NCI-H774 (cell line): Measurements from ENCODE around the gene BICD1.
A peak's percentile ranks its signal among the peaks of the same experiment; 100 is the strongest.

ENCODE experiments used
- DNase-seq: peaks from one replicate; lab custom pipeline; 2025; lab: John Stamatoyannopoulos, UW

The BICD1 gene

DNA sequence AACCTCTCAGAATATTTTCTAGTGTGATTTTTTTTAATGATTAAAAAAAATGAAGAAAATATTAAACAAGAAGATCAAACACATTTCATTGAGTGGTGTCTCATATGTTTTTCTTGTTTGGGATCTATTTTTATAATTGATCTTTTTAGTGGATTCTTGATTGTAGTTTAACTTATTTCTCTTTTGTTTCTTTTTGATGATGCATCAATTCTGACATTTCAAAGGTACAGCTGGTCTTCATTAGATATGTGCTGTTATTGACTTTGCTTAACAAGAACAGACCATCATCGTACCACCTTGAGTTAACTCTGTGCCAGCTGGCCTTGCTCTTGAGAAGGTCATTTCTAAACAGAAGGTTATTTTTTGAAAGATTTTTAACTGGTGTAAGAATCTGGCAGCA lies 246.9 kb downstream of the BICD1 start:
- no peak for DNase-seq

GRCh38 chr12:32357601-32358249 lies 251.1 kb downstream of the BICD1 start:
- no peak for DNase-seq

- no peak for DNase-seq
Observed at GRCh38 chr12:32360956-32361355, 254.3 kb downstream of the BICD1 start.

DNA sequence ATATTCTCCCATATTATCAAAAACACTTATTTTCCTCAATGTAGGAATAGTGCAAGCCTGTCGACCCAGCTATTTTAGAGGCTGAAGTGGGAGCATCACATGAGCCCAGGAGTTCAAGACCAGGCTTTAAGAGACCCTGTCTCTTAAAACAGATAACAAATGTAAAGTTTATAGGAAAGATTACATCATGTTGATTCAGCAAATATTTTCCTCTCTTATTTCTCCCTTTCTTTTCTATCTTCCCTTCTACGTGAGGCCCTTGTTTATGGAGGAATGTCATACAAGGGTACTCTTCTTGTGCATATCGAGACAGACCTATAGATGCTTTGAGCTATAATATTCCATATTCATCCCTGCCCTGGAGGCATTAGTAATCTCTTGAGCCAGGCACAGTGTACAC lies 256.2 kb downstream of the BICD1 start:
- DNase-seq, result no peak

GRCh38 chr12:32365473-32366064 lies 258.9 kb downstream of the BICD1 start:
- peak; percentile 66 for DNase-seq

GRCh38 chr12:32366714-32367113 lies 260.1 kb downstream of the BICD1 start:
- DNase-seq, result no peak

DNA sequence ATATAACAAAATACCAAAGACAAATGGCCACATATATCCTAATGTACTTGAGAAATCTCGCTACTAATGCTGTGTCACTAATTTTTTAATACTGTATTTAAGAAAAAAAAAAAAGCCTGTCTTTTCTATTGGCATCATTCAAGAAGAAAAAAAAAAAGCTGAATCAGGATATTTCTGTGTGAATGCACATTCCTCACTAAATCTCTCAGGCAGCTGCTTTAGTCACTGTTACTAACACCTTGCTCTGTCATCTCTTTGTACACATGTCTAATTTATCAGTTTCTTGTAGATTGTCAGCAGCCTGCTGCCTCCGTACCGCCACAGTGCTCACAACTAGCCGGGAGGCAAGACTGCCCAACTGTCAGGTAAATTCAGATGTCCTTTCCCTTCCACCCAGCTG lies 260.7 kb downstream of the BICD1 start:
- peak; percentile 42 for DNase-seq

DNA sequence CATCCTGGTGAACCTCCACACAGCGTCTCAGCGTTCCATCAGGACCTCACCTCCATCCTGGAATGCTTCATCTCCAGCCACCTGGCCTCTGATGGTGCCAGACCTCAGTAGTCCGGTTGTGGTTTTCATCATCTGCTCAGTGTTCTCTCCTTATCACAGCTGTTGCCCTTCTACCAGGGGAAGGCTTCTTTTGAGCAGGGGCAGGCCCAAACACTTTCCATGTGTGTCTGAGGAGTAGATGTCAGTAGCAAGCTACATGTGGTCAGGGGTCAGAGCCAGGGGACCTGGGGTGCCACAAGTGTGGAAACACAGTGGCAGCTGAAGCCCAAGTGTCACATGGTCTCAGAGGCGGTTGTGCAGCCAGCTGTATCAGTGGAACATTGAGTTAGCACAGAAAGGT lies 262.6 kb downstream of the BICD1 start:
- DNase-seq, result no peak

- no peak for DNase-seq
Observed at GRCh38 chr12:32377344-32378055, 270.9 kb downstream of the BICD1 start.

GRCh38 chr12:32379213-32379612 lies 272.6 kb downstream of the BICD1 start:
- DNase-seq, result no peak

GRCh38 chr12:32379667-32380066 lies 273.0 kb downstream of the BICD1 start:
- no peak for DNase-seq

DNA sequence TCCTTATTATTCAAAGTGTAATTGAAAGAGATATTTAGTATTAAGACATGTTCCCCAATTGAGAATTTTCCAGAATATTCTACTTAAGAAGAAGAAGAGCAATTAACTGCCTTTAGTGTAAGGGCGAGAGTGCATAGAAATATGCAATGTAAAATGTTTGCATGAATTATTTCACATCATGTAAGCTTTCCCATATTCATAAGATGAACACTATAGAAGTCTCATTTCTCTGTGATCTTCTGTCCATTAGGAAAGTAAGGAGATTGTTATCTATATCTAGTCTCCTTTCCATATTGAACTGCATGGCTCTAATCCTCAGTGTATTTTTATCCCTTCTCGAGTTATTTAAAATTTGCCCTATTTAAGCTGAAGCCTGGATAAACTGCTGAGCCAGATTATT lies 275.6 kb downstream of the BICD1 start:
- DNase-seq, result no peak

DNA sequence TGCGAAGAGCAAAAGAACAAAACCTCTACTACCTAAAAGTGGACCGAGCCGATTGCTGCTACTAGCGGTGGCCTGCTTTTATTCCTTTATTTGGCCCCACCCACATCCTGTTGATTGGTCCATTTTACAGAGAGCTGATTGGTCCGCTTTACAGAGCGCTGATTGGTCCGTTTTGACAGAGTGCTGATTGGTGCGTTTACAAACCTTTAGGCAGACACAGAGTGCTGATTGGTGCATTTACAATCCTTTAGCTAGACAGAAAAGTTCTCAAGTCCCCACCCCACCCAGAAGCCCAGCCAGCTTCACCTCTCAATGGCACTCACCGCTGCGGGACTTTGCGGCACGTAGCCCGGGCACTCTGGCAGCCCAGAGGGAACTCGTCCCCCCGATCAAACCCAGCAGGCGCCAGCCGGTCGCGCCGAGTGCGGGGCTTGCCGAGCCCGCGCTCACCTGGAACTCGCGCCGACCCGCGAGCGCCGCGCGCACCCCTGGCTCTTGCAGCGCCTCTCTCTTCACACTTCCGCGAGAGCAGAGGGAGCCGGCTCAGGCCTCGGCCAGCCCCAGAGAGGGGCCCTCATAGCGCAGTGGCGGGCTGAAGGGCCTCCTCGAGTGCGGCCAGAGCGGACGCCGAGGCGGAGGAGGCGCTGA lies 284.0 kb downstream of the BICD1 start:
- DNase-seq, result peak; percentile 77

DNA sequence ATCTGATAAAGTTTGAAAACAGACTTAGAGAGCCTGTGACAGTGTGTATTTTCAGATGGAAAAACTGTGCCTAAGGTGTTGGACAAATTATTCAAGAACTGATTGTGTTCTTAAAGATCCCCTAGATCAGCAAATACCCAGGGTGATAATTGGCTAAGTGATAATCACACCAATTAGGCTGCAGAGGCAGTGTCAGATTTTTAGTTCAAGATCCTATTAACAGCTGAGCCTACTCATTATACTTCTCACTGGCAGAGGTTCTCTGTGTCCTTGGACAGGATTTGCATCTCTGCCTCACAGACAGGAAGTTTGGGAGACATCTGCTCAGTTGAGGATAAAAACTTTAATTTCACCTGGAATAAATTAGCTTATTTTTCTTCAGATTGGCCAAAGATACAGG lies 288.4 kb downstream of the BICD1 start:
- no peak for DNase-seq

GRCh38 chr12:32397696-32398095 lies 291.0 kb downstream of the BICD1 start:
- DNase-seq, result no peak

DNA sequence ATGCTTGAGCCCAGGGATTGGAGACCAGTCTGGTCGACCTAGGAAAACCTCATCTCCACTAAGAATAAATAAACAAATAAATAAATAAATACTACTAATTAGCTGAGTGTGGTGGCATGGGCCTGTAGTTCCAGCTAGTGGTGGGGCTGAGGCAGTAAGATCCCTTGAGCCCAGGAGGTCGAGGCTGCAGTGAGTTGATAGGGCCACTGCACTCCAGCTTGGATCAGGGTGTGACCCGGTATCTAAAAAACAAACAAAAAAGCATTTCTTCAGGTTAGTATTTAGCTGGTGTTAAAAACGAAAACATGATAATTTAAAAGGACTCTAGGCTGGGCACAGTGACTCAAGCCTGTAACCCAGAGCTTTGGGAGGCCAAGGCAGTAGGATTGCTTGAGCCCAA lies 291.5 kb downstream of the BICD1 start:
- no peak for DNase-seq

- no peak for DNase-seq
Observed at GRCh38 chr12:32398816-32399369, 292.2 kb downstream of the BICD1 start.

- peak; percentile 94 for DNase-seq
Observed at GRCh38 chr12:32399370-32400113, 292.9 kb downstream of the BICD1 start, which contains the start of gene FGD4. Gene FGD4, plus strand, starts transcription at chr12:32399558.

DNA sequence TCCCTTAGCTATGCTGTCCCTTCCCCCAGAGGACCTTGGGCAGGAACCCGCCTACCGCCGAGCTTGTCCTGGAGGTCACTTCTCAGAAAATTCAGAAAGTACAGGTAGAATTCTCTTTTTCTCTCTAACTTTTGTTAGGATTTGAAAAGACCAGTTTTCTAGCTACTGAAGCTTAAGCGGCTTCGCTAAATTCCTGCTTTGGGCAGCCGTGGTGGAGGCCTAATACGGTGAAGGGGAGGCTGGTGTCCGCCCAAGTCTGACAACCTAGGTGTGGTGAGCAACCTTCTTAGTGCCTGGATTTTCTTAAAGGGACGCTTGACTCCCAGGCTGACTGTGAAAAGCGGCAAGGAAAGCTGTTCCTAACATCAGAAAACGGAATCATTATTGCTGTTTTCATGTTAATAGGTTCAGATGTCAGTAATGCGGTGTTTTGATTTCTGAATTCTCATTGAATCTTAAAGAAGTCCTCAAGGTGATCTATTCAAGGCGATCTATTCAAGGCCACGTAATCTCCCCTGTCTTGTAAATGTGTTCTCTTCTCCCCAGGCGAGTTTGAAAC lies 293.5 kb downstream of the BICD1 start:
- DNase-seq, result no peak

GRCh38 chr12:32400866-32401265 lies 294.2 kb downstream of the BICD1 start:
- DNase-seq, result no peak

DNA sequence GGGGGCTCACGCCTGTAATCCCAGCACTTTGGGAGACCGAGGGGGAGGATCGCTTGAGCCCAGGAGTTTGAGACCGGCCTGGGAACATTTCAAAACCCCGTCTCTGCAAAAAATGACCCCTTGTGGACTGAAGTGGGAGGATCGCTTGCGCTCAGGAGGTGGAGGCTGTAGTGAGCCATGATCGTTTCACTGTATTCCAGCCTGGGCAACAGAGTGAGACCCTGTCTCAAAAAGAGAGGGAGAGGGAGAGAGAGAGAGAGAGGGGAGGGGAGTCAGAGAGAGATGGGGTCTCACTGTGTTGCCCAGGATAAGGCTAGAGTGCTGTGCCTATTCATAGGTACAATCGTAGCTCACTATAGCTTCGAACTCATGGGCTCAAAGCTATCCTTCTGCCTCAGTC lies 295.5 kb downstream of the BICD1 start:
- DNase-seq, result no peak

DNA sequence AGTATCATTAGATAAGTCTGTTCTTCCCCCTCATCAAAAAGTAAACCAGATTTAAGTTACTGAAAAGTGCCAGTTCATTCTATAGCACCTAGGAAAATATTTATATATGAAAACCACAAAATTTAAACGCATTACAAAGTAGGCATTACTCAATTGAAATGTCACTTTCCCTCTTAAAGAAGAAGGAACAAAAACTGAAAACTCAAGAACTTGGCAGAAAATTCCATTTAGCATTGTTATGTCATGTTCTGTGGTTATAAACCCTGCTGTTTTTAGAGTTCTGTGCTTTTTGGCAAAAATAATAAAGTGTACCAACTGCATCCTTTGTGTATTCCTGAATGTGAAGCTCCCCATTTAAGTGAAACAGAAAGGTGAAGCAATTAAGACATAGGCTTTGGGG lies 296.3 kb downstream of the BICD1 start:
- no peak for DNase-seq
